ENCODE results near the gene SRXN1. TPM values are rescaled to one million over a fixed set of nuclear protein-coding genes. Genes with fewer than 3 reads are reported as not detected.

Gene SRXN1
- total RNA-seq, 1 donor from 2014 or later, result 41.5 TPM

GRCh38 chr20:675453-676314 is 22.7 kb upstream of the SRXN1 start, which contains the start of gene SCRT2:
TSS of gene SCRT2 (minus strand) at chr20:675802. CDS start at chr20:675601, 201 bp downstream.
- DNase-seq (ENCODE audit: low read depth), result no peak

- DNase-seq (ENCODE audit: low read depth), result no peak
Measured at GRCh38 chr20:675033-675452, 22.0 kb upstream of the SRXN1 start.

- DNase-seq (ENCODE audit: low read depth), result no peak
Measured at GRCh38 chr20:673603-674001, 20.6 kb upstream of the SRXN1 start.

GRCh38 chr20:672963-673602 is 20.1 kb upstream of the SRXN1 start:
- DNase-seq (ENCODE audit: low read depth), result no peak

GRCh38 chr20:671252-672030 is 18.4 kb upstream of the SRXN1 start:
- no peak for DNase-seq (ENCODE audit: low read depth)

- DNase-seq (ENCODE audit: low read depth), result no peak
Measured at GRCh38 chr20:669573-669972, 16.6 kb upstream of the SRXN1 start.

GRCh38 chr20:668638-669037 is 15.6 kb upstream of the SRXN1 start:
- DNase-seq (ENCODE audit: low read depth), result no peak

GRCh38 chr20:668050-668449 is 15.1 kb upstream of the SRXN1 start:
- no peak for DNase-seq (ENCODE audit: low read depth)

- no peak for DNase-seq (ENCODE audit: low read depth)
Measured at GRCh38 chr20:667351-668034, 14.5 kb upstream of the SRXN1 start.

GRCh38 chr20:666877-667276 is 13.9 kb upstream of the SRXN1 start:
- no peak for DNase-seq (ENCODE audit: low read depth)

GRCh38 chr20:665276-665675 is 12.3 kb upstream of the SRXN1 start:
- DNase-seq (ENCODE audit: low read depth), result no peak

GRCh38 chr20:664576-664975 is 11.6 kb upstream of the SRXN1 start:
- no peak for DNase-seq (ENCODE audit: low read depth)

- no peak for DNase-seq (ENCODE audit: low read depth)
Measured at GRCh38 chr20:664151-664550, 11.2 kb upstream of the SRXN1 start.

- DNase-seq (ENCODE audit: low read depth), result no peak
Measured at GRCh38 chr20:663315-664090, 10.5 kb upstream of the SRXN1 start.

- DNase-seq (ENCODE audit: low read depth), result no peak
Measured at GRCh38 chr20:662277-663192, 9.5 kb upstream of the SRXN1 start.

- DNase-seq (ENCODE audit: low read depth), result no peak
Measured at GRCh38 chr20:661474-662270, 8.7 kb upstream of the SRXN1 start.

- DNase-seq (ENCODE audit: low read depth), result no peak
Measured at GRCh38 chr20:658731-659291, 5.8 kb upstream of the SRXN1 start.

GRCh38 chr20:658202-658601 is 5.2 kb upstream of the SRXN1 start:
- no peak for DNase-seq (ENCODE audit: low read depth)

Data from renal cortical epithelial cell (primary cell).